Stimulated activated naive B cell treated with anti-CD40 and anti-IgM and Interleukin-4, amounts not matched to agents 10 μg/mL and 1 μg/mL and 100 μg/mL, for 72 hours (primary cell): ENCODE data around the gene SMIM1.

ENCODE experiments used
- ATAC-seq, 2 donors: fragments of 150-1000 bp; cut with Tn5 transposase; replicated peaks; 2 replicates each; pipeline ENCODE4 v1.10.0; 2021; ENCODE audit warnings: moderate library complexity in 1 of 2
- DNase-seq: peaks from one replicate; pipeline ENCODE4 v3.0.0; 2021
- H3K27ac Mint-ChIP-seq: one replicate; pipeline ENCODE4 v1.8.0; 2022; ENCODE audit warnings: mild to moderate bottlenecking, mixed read lengths
- H3K27me3 Mint-ChIP-seq, 2 donors: one replicate each; pipeline ENCODE4 v1.8.0; 2022; ENCODE audit warnings: mixed read lengths in 2 of 2
- H3K36me3 Mint-ChIP-seq, 2 donors: one replicate each; pipeline ENCODE4 v1.8.0; 2022; ENCODE audit warnings: mixed read lengths in 2 of 2, mild to moderate bottlenecking in 1 of 2
- H3K4me1 Mint-ChIP-seq, 2 donors: one replicate each; pipeline ENCODE4 v1.8.0; 2022; ENCODE audit warnings: mixed read lengths in 2 of 2, mild to moderate bottlenecking in 1 of 2
- H3K4me3 Mint-ChIP-seq, 2 donors: one replicate each; pipeline ENCODE4 v1.8.0; 2022; ENCODE audit warnings: mild to moderate bottlenecking in 2 of 2, mixed read lengths in 2 of 2, moderate library complexity in 1 of 2
- H3K9me3 Mint-ChIP-seq, 2 donors: one replicate each; pipeline ENCODE4 v1.8.0; 2022; ENCODE audit warnings: mixed read lengths in 2 of 2, mild to moderate bottlenecking in 1 of 2

The SMIM1 gene

GRCh38 chr1:3783651-3784474, 11.3 kb downstream of the SMIM1 start:
- peak overlapping the region; percentile 88 for H3K27ac Mint-ChIP-seq
- DNase-seq = no peak

GRCh38 chr1:3785045-3785444, 12.5 kb downstream of the SMIM1 start:
- no peak overlapping the region for H3K4me3 Mint-ChIP-seq
- no peak overlapping the region for H3K27ac Mint-ChIP-seq
- H3K9me3 Mint-ChIP-seq = no peaks in the 10 kb centered on the region
- DNase-seq (no peak), ATAC-seq (no peak)
- no peaks in the 10 kb centered on the region for H3K27me3 Mint-ChIP-seq
- H3K36me3 Mint-ChIP-seq = peaks cover 36 to 55% of the 10 kb centered on the region in 2 donors
- peaks cover 8 to 12% of the 10 kb centered on the region in 2 donors for H3K4me1 Mint-ChIP-seq

More at GRCh38 chr1:3783651-3784474, 11.3 kb downstream of the SMIM1 start:
- Mint-ChIP-seq H3K9me3 (no peaks in the 10 kb centered on the region), H3K36me3 (peaks cover 46 to 65% of the 10 kb centered on the region in 2 donors), H3K4me3 (no peak overlapping the region), H3K27me3 (no peaks in the 10 kb centered on the region), H3K4me1 (peaks cover 6 to 8% of the 10 kb centered on the region in 2 donors)
- no peak for ATAC-seq

GRCh38 chr1:3785456-3786157, 13.1 kb downstream of the SMIM1 start:
- no peak overlapping the region for H3K27ac Mint-ChIP-seq
- DNase-seq (no peak), ATAC-seq (no peak)
- peaks cover 10 to 16% of the 10 kb centered on the region in 2 donors for H3K4me1 Mint-ChIP-seq
- H3K36me3 Mint-ChIP-seq = peaks cover 31 to 49% of the 10 kb centered on the region in 2 donors
- H3K4me3 Mint-ChIP-seq = no peak overlapping the region
- H3K27me3 Mint-ChIP-seq = no peaks in the 10 kb centered on the region
- H3K9me3 Mint-ChIP-seq = no peaks in the 10 kb centered on the region

GRCh38 chr1:3786468-3787348, 14.2 kb downstream of the SMIM1 start:
- no peaks in the 10 kb centered on the region for H3K9me3 Mint-ChIP-seq
- ATAC-seq (no peak), DNase-seq (no peak)
- no peak overlapping the region for H3K27ac Mint-ChIP-seq
- H3K36me3 Mint-ChIP-seq = peaks cover 29 to 44% of the 10 kb centered on the region in 2 donors
- H3K4me3 Mint-ChIP-seq = no peak overlapping the region
- H3K27me3 Mint-ChIP-seq = no peaks in the 10 kb centered on the region
- H3K4me1 Mint-ChIP-seq = peaks cover 12 to 17% of the 10 kb centered on the region in 2 donors

GRCh38 chr1:3787349-3787715, 14.8 kb downstream of the SMIM1 start:
- H3K27me3 Mint-ChIP-seq = no peaks in the 10 kb centered on the region
- peaks cover 29 to 41% of the 10 kb centered on the region in 2 donors for H3K36me3 Mint-ChIP-seq
- no peak overlapping the region for H3K4me3 Mint-ChIP-seq
- no peaks in the 10 kb centered on the region for H3K9me3 Mint-ChIP-seq
- H3K27ac Mint-ChIP-seq = peak overlapping the region; percentile 2
- DNase-seq = no peak
- ATAC-seq = peak in 1 of 2 donors; percentile 43
- H3K4me1 Mint-ChIP-seq = peaks cover 12 to 18% of the 10 kb centered on the region in 2 donors

GRCh38 chr1:3787745-3788605, 15.4 kb downstream of the SMIM1 start:
- Mint-ChIP-seq H3K27me3 (no peaks in the 10 kb centered on the region), H3K36me3 (peaks cover 31 to 41% of the 10 kb centered on the region in 2 donors), H3K4me1 (peaks cover 15 to 24% of the 10 kb centered on the region in 2 donors), H3K27ac (no peak overlapping the region), H3K9me3 (no peaks in the 10 kb centered on the region), H3K4me3 (no peak overlapping the region)
- ATAC-seq (no peak), DNase-seq (no peak)

GRCh38 chr1:3788756-3789420, 16.3 kb downstream of the SMIM1 start:
- Mint-ChIP-seq H3K9me3 (no peaks in the 10 kb centered on the region), H3K27me3 (no peaks in the 10 kb centered on the region), H3K27ac (no peak overlapping the region), H3K4me3 (no peak overlapping the region), H3K36me3 (peaks cover 30 to 41% of the 10 kb centered on the region in 2 donors), H3K4me1 (peaks cover 17 to 33% of the 10 kb centered on the region in 2 donors)
- ATAC-seq = no peak
- no peak for DNase-seq

GRCh38 chr1:3789421-3790300, 17.1 kb downstream of the SMIM1 start:
- DNase-seq (no peak), ATAC-seq (no peak)
- Mint-ChIP-seq H3K4me1 (peaks cover 17 to 38% of the 10 kb centered on the region in 2 donors), H3K36me3 (peaks cover 26 to 36% of the 10 kb centered on the region in 2 donors), H3K27me3 (no peaks in the 10 kb centered on the region), H3K9me3 (no peaks in the 10 kb centered on the region), H3K4me3 (no peak overlapping the region), H3K27ac (no peak overlapping the region)

GRCh38 chr1:3790500-3790923, 18.0 kb downstream of the SMIM1 start:
- Mint-ChIP-seq H3K27ac (no peak overlapping the region), H3K9me3 (no peaks in the 10 kb centered on the region), H3K27me3 (no peaks in the 10 kb centered on the region), H3K4me1 (peaks cover 20 to 43% of the 10 kb centered on the region in 2 donors), H3K36me3 (peaks cover 21 to 31% of the 10 kb centered on the region in 2 donors), H3K4me3 (no peak overlapping the region)
- ATAC-seq = no peak
- DNase-seq = no peak

GRCh38 chr1:3790952-3791351, 18.4 kb downstream of the SMIM1 start:
- no peak overlapping the region for H3K27ac Mint-ChIP-seq
- ATAC-seq = no peak
- H3K4me1 Mint-ChIP-seq = peaks cover 20 to 45% of the 10 kb centered on the region in 2 donors
- H3K36me3 Mint-ChIP-seq = peaks cover 20 to 30% of the 10 kb centered on the region in 2 donors
- H3K9me3 Mint-ChIP-seq = no peaks in the 10 kb centered on the region
- no peak overlapping the region for H3K4me3 Mint-ChIP-seq
- H3K27me3 Mint-ChIP-seq = no peaks in the 10 kb centered on the region
- no peak for DNase-seq

- peaks cover 7 to 8% of the 10 kb centered on the region in 2 donors for H3K27me3 Mint-ChIP-seq
- peak overlapping the region; percentile 66 for H3K27ac Mint-ChIP-seq
- ATAC-seq (peak in 1 of 2 donors; percentile 12), DNase-seq (no peak)
- peaks cover 9 to 29% of the 10 kb centered on the region in 2 donors for H3K36me3 Mint-ChIP-seq
- H3K9me3 Mint-ChIP-seq = peaks cover 0 to 6% of the 10 kb centered on the region in 2 donors
- H3K4me1 Mint-ChIP-seq = peaks cover 24 to 40% of the 10 kb centered on the region in 2 donors
- peak overlapping the region; percentile 85 to 86 for H3K4me3 Mint-ChIP-seq
These were observed 23.1 kb downstream of the SMIM1 start for GRCh38 chr1:3795453-3796214.
